GM12891 (cell line): Measurements from ENCODE around the gene IGFBP3.

ENCODE experiments used
- POLR2A ChIP-seq: IDR thresholded peaks from 2 replicates; pipeline ENCODE4 v1.6.1; 2011; ENCODE audit warnings: low read depth, low read length, control low read depth
- POLR2AphosphoS5 ChIP-seq: IDR thresholded peaks from 2 replicates; pipeline ENCODE4 v1.6.1; 2011; ENCODE audit warnings: low read depth, low read length, control low read depth
- POU2F2 ChIP-seq: IDR thresholded peaks from 2 replicates; pipeline ENCODE4 v1.6.1; 2011; ENCODE audit warnings: low read depth, mild to moderate bottlenecking, control low read depth, low read length, moderate library complexity
- TAF1 ChIP-seq: IDR thresholded peaks from 2 replicates; pipeline ENCODE4 v1.6.1; 2011; ENCODE audit warnings: low read depth, low read length, control low read depth

- TF ChIP-seq POLR2A (no peak), TAF1 (no peak), POLR2AphosphoS5 (no peak), POU2F2 (no peak)
These were observed 44.6 kb downstream of the IGFBP3 start for GRCh38 chr7:45876519-45876918.
